GM21447 (cell line): Measurements from ENCODE around the gene PTAFR.
A peak's percentile ranks its signal among the peaks of the same experiment; 100 is the strongest.

ENCODE experiments used
- ATAC-seq: cut with Tn5 transposase; IDR thresholded peaks from one replicate; pipeline ENCODE4 v1.9.1; 2021; ENCODE audit not compliant: unreplicated experiment

Gene PTAFR

GRCh38 chr1:28178690-28179485 lies 2.4 kb upstream of the PTAFR start:
- ATAC-seq, result no peak

- no peak for ATAC-seq
Measured at GRCh38 chr1:28175955-28176485, 470 bp downstream of the PTAFR start.

DNA sequence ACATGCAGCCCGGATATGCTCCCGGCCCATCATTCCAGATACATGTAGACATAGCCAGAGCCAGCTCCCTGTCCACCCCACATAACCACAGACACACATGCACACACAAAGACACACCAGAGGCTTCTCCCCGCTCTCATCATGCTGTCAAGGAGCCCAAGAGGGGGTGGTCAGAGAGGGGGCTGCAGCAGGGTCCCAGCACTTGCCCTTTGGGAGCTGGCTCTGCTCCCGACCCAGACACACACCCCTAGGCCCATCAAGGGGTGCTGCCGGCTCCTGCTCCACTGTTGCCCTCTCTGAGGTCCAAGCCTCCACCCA lies 2.6 kb downstream of the PTAFR start:
- no peak for ATAC-seq

- no peak for ATAC-seq
Measured at GRCh38 chr1:28173151-28173979, 3.1 kb downstream of the PTAFR start.

DNA sequence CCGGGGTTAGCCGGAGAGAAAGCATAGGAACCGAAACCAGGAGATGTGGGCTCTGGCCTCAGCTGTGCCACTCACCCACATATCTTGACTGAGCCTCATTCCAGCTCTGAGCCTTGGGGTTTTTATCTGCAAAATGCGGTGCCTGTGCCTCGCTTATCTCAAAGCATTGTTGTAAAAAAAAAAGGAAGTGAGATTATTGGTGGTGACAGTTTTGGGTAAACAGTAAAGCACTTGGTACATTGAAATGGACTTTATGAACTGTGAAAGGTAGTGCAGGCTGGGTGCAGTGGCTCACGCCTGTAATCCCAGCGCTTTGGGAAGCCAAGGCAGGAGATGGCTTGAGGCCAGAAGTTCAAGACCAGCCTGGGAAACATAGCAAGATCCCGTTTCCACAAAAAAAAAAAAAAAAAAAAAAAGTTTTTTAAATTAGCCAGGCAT lies 3.8 kb downstream of the PTAFR start:
- peak; percentile 59 for ATAC-seq

DNA sequence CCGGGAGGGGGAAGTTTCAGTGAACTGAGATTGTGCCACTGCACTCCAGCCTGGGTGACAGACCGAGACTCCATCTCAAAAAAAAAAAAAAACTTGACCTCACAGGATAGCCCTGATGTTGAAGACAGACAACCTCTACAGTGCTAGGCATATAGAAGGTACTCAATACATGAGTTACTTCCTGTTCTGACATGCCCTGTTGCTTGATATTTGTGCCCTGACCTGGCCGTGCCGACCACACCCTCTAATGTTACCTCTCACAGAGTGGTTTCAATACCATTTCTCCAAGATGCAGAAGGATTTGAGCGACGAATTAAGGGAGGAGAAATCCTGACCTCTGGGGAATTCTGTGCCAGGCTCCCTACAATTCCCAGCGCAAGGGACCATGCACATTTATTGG lies 5.2 kb downstream of the PTAFR start:
- ATAC-seq, result no peak

DNA sequence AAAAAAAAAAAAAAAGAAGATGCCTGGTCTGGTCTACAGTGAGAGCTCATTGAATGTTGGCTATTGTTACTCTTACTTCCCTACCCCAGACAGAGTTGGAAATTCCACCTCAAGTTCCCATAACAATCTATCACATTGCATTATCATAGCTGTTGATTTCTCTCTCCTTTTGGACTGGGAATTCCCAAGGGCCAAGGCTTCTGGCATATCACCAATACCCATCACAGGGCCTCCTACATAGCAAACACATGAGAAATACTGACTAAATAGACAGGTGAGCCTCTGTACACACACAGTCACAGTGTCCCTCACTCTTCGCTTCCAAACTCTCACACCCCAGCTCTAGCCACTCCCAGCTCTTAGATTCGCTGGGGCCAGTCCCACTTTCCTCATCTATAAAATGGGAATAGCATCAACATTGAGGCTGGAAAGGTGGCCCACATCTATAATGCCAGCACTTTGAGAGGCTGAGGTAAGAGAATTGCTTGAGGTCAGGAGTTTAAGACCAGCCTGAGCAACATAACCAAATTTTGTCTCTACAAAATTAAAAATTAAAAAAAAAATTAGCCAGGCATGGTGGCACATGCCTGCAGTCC lies 6.4 kb downstream of the PTAFR start:
- no peak for ATAC-seq

- no peak for ATAC-seq
Measured at GRCh38 chr1:28163496-28164161, 12.9 kb downstream of the PTAFR start.

DNA sequence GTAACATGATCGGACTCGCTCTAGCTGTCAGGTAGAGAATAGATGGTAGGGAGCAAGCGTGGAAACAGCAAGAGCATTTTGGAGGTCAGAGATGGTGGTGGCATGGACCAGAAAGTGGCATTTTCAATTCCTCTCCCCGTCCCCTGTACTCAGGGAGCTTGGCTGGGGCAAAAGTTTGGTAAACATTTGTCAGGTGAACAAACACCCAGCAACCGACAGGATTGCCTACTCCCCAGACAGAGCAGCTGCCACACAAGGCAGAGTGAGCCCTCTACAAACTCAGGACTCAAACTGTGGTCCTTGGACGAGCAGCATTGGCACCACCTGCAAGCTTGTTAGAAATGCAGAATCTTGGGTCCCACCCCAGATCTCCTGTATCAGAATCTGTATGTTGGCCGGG lies 14.3 kb downstream of the PTAFR start:
- ATAC-seq, result no peak

- no peak for ATAC-seq
Measured at GRCh38 chr1:28161751-28162150, 14.7 kb downstream of the PTAFR start.

- ATAC-seq, result no peak
Measured at GRCh38 chr1:28160782-28161266, 15.7 kb downstream of the PTAFR start.

GRCh38 chr1:28159680-28160079 lies 16.8 kb downstream of the PTAFR start:
- ATAC-seq, result no peak

DNA sequence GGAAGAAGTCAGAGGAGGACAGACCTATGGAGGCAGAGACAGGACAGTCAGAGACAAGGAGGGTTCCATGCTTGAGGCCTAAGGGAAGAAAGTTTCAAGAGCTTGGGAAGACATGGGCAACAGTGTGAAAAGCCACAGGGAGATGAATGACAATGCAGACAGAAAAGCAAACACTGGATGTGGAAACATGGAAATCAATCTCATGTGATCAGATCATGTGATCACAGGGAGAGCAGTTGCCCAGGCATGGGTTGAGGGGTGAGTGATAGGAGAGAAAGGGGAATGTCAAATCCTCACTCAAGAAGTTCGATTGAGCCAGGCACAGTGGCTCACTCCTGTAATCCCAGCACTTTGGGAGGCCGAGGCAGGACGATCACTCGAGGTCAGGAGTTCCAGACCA lies 17.2 kb downstream of the PTAFR start:
- no peak for ATAC-seq

DNA sequence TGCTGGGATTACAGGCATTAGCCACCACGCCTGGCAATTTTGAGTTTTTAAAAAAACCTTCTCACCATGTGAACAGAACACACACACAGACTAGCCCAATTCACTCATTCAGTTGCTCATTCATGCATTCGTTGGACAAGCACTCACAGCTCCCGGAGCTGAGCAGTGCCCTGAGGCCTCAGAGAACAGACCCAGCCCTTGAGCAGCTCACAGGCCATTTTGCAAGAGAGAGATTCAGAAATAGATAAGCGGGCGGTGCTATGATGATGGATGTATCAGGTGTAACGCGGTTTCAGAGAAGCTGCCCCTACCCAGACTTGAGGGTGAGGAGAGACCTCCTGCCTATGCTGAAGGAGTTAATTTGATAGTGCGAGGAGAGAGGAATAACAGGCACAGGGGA lies 18.6 kb downstream of the PTAFR start:
- ATAC-seq, result no peak

- ATAC-seq, result no peak
Measured at GRCh38 chr1:28156821-28157220, 19.7 kb downstream of the PTAFR start.

DNA sequence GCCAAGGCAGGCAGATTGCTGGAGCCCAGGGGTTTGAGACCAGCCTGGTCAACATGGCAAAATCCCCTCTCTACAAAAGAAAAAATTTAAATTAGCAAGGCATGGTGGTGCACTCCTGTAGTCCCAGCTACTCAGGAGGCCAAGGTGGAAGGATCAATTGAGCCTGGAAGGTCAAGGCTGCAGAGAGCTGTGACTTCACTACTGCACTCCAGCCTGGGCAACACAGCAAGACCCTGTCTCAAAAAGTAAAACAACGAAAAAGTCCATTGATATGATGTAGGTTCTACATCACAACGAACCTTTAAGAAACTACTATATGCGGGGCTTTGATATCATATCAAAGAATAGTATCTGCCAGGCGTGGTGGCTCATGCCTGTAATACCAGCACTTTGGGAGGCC lies 20.9 kb downstream of the PTAFR start:
- no peak for ATAC-seq

DNA sequence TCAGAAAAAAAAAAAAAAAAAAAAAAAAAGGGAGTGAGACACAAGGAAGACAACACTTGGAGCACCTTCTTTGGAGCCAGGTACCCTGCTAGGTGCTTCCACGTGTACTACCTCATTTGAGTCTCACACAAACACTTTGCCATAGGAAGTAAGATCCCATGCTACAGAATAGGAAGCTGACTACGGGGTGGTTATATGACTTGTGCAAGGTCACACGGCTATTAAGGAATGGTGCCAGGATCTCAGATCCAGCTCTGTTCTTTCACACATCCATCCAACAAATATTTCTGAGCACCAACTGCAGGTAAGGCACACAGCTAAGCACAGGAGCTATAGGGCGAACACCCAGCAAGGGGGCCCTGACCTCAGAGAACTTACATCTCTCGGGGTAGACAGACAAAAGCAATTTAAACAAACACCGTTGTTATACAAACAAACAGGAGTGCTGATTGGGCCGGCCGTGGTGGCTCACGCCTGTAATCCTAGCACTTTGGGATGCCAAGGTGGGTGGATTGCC lies 22.4 kb downstream of the PTAFR start:
- ATAC-seq, result no peak

- no peak for ATAC-seq
Measured at GRCh38 chr1:28150125-28150780, 26.2 kb downstream of the PTAFR start.

GRCh38 chr1:28148880-28149195 lies 27.7 kb downstream of the PTAFR start:
- no peak for ATAC-seq

DNA sequence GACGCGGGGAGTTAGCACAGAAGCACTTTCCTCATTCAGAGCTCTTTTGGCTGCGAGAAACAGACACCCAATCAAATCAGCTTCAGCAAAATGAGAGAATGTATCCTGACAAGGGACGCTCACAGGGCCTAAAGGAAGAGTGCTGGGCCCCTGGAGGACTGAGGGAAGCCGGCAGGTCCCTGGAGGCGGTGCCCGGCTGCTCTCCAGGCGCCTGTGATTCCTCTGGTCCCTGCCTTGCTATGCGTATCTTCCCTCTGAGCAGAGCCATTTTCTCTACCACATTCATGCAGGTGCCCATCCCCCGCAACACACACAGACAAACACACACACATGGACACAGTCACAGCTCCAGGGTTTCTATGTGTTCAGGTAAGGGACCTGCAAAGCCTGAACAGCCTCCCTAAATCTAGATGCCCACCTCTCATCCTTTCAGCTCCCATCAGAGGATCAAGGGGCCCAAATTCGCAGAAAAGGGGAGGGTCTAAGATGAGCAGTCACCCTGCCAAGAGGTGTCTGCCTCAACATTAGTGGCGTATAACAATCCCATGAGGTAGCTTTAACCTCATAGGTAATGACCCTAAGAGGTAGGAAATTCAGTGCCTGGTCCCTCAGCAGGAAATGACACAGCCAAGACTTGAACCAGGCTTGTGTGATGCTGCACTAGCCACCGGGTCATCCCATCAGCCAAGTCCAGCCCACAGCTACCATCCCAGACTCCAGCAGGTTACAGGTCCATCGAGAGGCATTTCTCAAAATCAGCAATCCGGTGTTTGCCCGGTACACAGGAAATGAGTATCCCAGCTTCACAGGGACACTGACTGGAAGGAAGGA lies 29.0 kb downstream of the PTAFR start:
- peak; percentile 24 for ATAC-seq
